Measurements from ENCODE around the gene ITGA5. TPM values are rescaled to one million over a fixed set of nuclear protein-coding genes. Genes with fewer than 3 reads are reported as not detected.

Gene ITGA5
- total RNA-seq, 1 experiment from 2014 or later, result 8.0 TPM

GRCh38 chr12:54442961-54443360 lies 23.9 kb upstream of the ITGA5 start:
- CTCF ChIA-PET, result interaction anchor here (1.3 kb wide), 1 partner anchor 43 kb away, joined by 8 read pairs; no protein-coding TSS in a partner anchor
- intact Hi-C loops (cut with micrococcal nuclease; ENCODE audit: unreplicated experiment), result no loop called here
- no peak for TF ChIP-seq CTCF (IDR thresholded peaks at IDR 0.05; ENCODE audit: unreplicated experiment)
- Mint-ChIP-seq H3K4me1 (ENCODE audit: low read depth, unreplicated experiment) (no peaks in the 10 kb centered on the region), H3K27me3 (ENCODE audit: unreplicated experiment) (peaks cover 46% of the 10 kb centered on the region), H3K9me3 (ENCODE audit: low read depth, unreplicated experiment) (no peaks in the 10 kb centered on the region), H3K27ac (ENCODE audit: unreplicated experiment) (no peak overlapping the region), H3K36me3 (ENCODE audit: insufficient read depth, unreplicated experiment) (no peaks in the 10 kb centered on the region), H3K4me3 (ENCODE audit: low read depth, unreplicated experiment) (no peak overlapping the region)
- no TSS peak for BruUV-seq (replicated peaks)
- DNase-seq, result no peak

GRCh38 chr12:54442099-54442498 lies 23.0 kb upstream of the ITGA5 start:
- Mint-ChIP-seq H3K4me1 (ENCODE audit: low read depth, unreplicated experiment) (no peaks in the 10 kb centered on the region), H3K27me3 (ENCODE audit: unreplicated experiment) (peaks cover 47% of the 10 kb centered on the region), H3K36me3 (ENCODE audit: insufficient read depth, unreplicated experiment) (no peaks in the 10 kb centered on the region), H3K27ac (ENCODE audit: unreplicated experiment) (no peak overlapping the region), H3K4me3 (ENCODE audit: low read depth, unreplicated experiment) (no peak overlapping the region), H3K9me3 (ENCODE audit: low read depth, unreplicated experiment) (no peaks in the 10 kb centered on the region)
- TF ChIP-seq CTCF (IDR thresholded peaks at IDR 0.05; ENCODE audit: unreplicated experiment), result no peak
- CTCF ChIA-PET, result interaction anchor here (1.3 kb wide), 1 partner anchor 43 kb away, joined by 8 read pairs; no protein-coding TSS in a partner anchor
- no peak for DNase-seq
- intact Hi-C loops (cut with micrococcal nuclease; ENCODE audit: unreplicated experiment), result no loop called here
- BruUV-seq (replicated peaks), result no TSS peak

GRCh38 chr12:54439521-54440255 lies 20.6 kb upstream of the ITGA5 start:
- Mint-ChIP-seq H3K4me3 (ENCODE audit: low read depth, unreplicated experiment) (no peak overlapping the region), H3K4me1 (ENCODE audit: low read depth, unreplicated experiment) (no peaks in the 10 kb centered on the region), H3K36me3 (ENCODE audit: insufficient read depth, unreplicated experiment) (no peaks in the 10 kb centered on the region), H3K27me3 (ENCODE audit: unreplicated experiment) (peaks cover 65% of the 10 kb centered on the region), H3K27ac (ENCODE audit: unreplicated experiment) (no peak overlapping the region), H3K9me3 (ENCODE audit: low read depth, unreplicated experiment) (no peaks in the 10 kb centered on the region)
- intact Hi-C loops (cut with micrococcal nuclease; ENCODE audit: unreplicated experiment), result loop anchor here (1.0 kb wide), 1 partner anchor 40 kb away; no protein-coding TSS in a partner anchor
- no peak for DNase-seq
- TF ChIP-seq CTCF (IDR thresholded peaks at IDR 0.05; ENCODE audit: unreplicated experiment), result peak; percentile 74
- BruUV-seq (replicated peaks), result no TSS peak
- CTCF ChIA-PET, result interaction anchor here (0.6 to 5.3 kb wide), 12 partner anchors 13 to 71 kb away, joined by 3 to 145 read pairs (median 3); no protein-coding TSS in a partner anchor

GRCh38 chr12:54439096-54439495 lies 20.0 kb upstream of the ITGA5 start:
- CTCF ChIA-PET, result interaction anchor here (0.6 to 5.3 kb wide), 10 partner anchors 13 to 70 kb away, joined by 3 to 145 read pairs (median 3); no protein-coding TSS in a partner anchor
- peaks cover 59% of the 10 kb centered on the region for H3K27me3 Mint-ChIP-seq (ENCODE audit: unreplicated experiment)
- no TSS peak for BruUV-seq (replicated peaks)
- H3K27ac Mint-ChIP-seq (ENCODE audit: unreplicated experiment), result no peak overlapping the region
- no peaks in the 10 kb centered on the region for H3K36me3 Mint-ChIP-seq (ENCODE audit: insufficient read depth, unreplicated experiment)
- H3K9me3 Mint-ChIP-seq (ENCODE audit: low read depth, unreplicated experiment), result no peaks in the 10 kb centered on the region
- H3K4me3 Mint-ChIP-seq (ENCODE audit: low read depth, unreplicated experiment), result no peak overlapping the region
- intact Hi-C loops (cut with micrococcal nuclease; ENCODE audit: unreplicated experiment), result loop anchor here (1.0 kb wide), 1 partner anchor 40 kb away; no protein-coding TSS in a partner anchor
- no peak for DNase-seq
- TF ChIP-seq CTCF (IDR thresholded peaks at IDR 0.05; ENCODE audit: unreplicated experiment), result no peak
- H3K4me1 Mint-ChIP-seq (ENCODE audit: low read depth, unreplicated experiment), result no peaks in the 10 kb centered on the region
